Measurements from ENCODE around the gene C12orf42.

Gene C12orf42

DNA sequence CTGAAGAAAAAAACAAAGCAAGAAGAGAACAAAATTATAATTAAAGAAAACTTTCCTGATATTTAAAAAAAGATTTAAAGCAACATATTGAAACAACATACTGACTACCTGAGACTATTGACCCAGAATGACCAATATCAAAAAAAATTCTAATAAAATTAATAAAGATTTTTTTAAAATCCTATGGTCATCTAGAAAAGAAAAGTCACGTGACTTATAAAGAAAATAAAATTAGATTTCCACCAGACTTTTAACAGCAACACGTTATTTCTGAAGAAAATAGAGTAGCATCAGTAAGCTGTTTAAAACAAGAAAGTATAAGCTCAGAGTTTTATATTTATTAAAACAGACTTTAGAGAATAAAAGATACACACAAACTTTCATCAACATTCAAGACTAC, 238.0 kb downstream of the C12orf42 start:
- no peak for DNase-seq (ENCODE audit: low read depth)
